H1 (cell line): ENCODE results near the gene LEPR. TPM values are rescaled to one million over a fixed set of nuclear protein-coding genes. Genes with fewer than 3 reads are reported as not detected.
A peak's percentile ranks its signal among the peaks of the same experiment; 100 is the strongest.

ENCODE experiments used
- CTCF ChIA-PET: fragments of 300-600 bp; sonication (Branson Sonifier 250); formaldehyde crosslinking; loops from one replicate; lab custom pipeline; 2021; ENCODE audit not compliant: partially characterized antibody; lab: Charles Lee
- POLR2A ChIA-PET: fragments of 300-600 bp; sonication (Branson Sonifier 250); formaldehyde crosslinking; loops from one replicate; lab custom pipeline; 2021; ENCODE audit warnings: inconsistent platforms; ENCODE audit not compliant: partially characterized antibody; lab: Charles Lee
- DNase-seq, 2 experiments: peaks; one replicate each; pipeline versions ENCODE4 v3.0.0 to v3.0.0-alpha.2; 2010 to 2022; ENCODE audit warnings: low spot score in 2 of 2, low read depth in 1 of 2, mixed read lengths in 1 of 2
- FAIRE-seq: peaks from 2 replicates; lab custom pipeline; 2011; peaks lifted over from hg19 to GRCh38; lab: Jason Lieb, UNC
- H2AFZ ChIP-seq: 2 replicates; pipeline ENCODE4 v1.8.1; 2012; ENCODE audit warnings: low read length, inconsistent platforms
- H2AK5ac ChIP-seq: 2 replicates; pipeline ENCODE4 v1.6.1; 2013; ENCODE audit warnings: low read depth, low read length
- H2BK120ac ChIP-seq: replicated peaks from 2 replicates; pipeline ENCODE3; 2013; ENCODE audit warnings: low read depth, low read length, inconsistent platforms
- H2BK12ac ChIP-seq: 2 replicates; pipeline ENCODE4 v1.6.1; 2013; ENCODE audit warnings: low read depth, low read length
- H2BK15ac ChIP-seq: 2 replicates; pipeline ENCODE4 v1.6.1; 2013; ENCODE audit warnings: low read length
- H2BK20ac ChIP-seq: 2 replicates; pipeline ENCODE4 v1.6.1; 2013; ENCODE audit warnings: low read length
- H2BK5ac ChIP-seq: 2 replicates; pipeline ENCODE4 v1.6.1; 2013; ENCODE audit warnings: low read depth, low read length
- H3K14ac ChIP-seq: 2 replicates; pipeline ENCODE4 v1.6.1; 2013; ENCODE audit warnings: inconsistent platforms; ENCODE audit not compliant: insufficient read length
- H3K18ac ChIP-seq: 2 replicates; pipeline ENCODE4 v1.6.1; 2013; ENCODE audit warnings: low read length; ENCODE audit errors: extremely low read depth
- H3K23ac ChIP-seq: 2 replicates; pipeline ENCODE4 v1.6.1; 2013; ENCODE audit warnings: inconsistent platforms; ENCODE audit not compliant: insufficient read length
- H3K23me2 ChIP-seq: 2 replicates; pipeline ENCODE4 v1.6.1; 2013; ENCODE audit warnings: low read depth, low read length
- H3K27ac ChIP-seq: 2 replicates; pipeline ENCODE4 v1.6.1; 2011; ENCODE audit warnings: low read depth, low read length, inconsistent platforms
- H3K27me3 ChIP-seq, 4 experiments: replicated peaks in 1 of 4; 1 replicate in 1 of 4; 2 replicates in 3 of 4; pipeline versions ENCODE4 v1.6.1 to v1.8.1; 2011 to 2013; ENCODE audit warnings: low read length in 3 of 4, mild to moderate bottlenecking in 3 of 4, inconsistent platforms in 2 of 4, mixed read lengths in 2 of 4, moderate library complexity in 1 of 4; ENCODE audit not compliant: control insufficient read depth in 3 of 4, insufficient read depth in 3 of 4; ENCODE audit errors: extremely low read depth in 1 of 4
- H3K36me3 ChIP-seq, 4 experiments: 2 replicates each; pipeline versions ENCODE4 v1.6.1 to v1.8.1; 2011 to 2013; ENCODE audit warnings: mild to moderate bottlenecking in 4 of 4, low read length in 3 of 4, moderate library complexity in 2 of 4, control low read depth in 1 of 4, inconsistent platforms in 1 of 4; ENCODE audit not compliant: insufficient read depth in 4 of 4, control insufficient read depth in 2 of 4
- H3K4ac ChIP-seq: replicated peaks from 2 replicates; pipeline ENCODE3; 2013; ENCODE audit warnings: low read length, low read depth, mixed read lengths, inconsistent platforms; ENCODE audit not compliant: insufficient read length
- H3K4me1 ChIP-seq, 4 experiments: replicated peaks in 1 of 4; 1 replicate in 1 of 4; 2 replicates in 3 of 4; pipeline versions ENCODE4 v1.6.1 to v1.8.1; 2011 to 2013; ENCODE audit warnings: low read length in 3 of 4, inconsistent platforms in 2 of 4, mixed read lengths in 1 of 4; ENCODE audit not compliant: insufficient read depth in 4 of 4, control insufficient read depth in 3 of 4
- H3K4me2 ChIP-seq, 2 experiments: 2 replicates each; pipeline versions ENCODE4 v1.6.1 to v1.8.1; 2011 to 2013; ENCODE audit warnings: low read depth in 2 of 2, low read length in 2 of 2, control low read depth in 1 of 2, inconsistent platforms in 1 of 2, mild to moderate bottlenecking in 1 of 2; ENCODE audit not compliant: insufficient read depth in 1 of 2
- H3K4me3 ChIP-seq, 4 experiments: fragments of 200-600, 300-600 bp in 1 of 4; sonication (generic), shearing (Covaris generic), sonication (Bioruptor Twin) in 1 of 4; 2 replicates each; pipeline versions ENCODE4 v1.5.1 to v1.8.1; 2011 to 2016; ENCODE audit warnings: low read length in 4 of 4, low read depth in 3 of 4, control low read depth in 2 of 4, inconsistent platforms in 2 of 4, mild to moderate bottlenecking in 2 of 4, mixed read lengths in 1 of 4, moderate library complexity in 1 of 4; ENCODE audit not compliant: insufficient read depth in 2 of 4; ENCODE audit errors: extremely low read depth in 1 of 4
- H3K56ac ChIP-seq: replicated peaks from 2 replicates; pipeline ENCODE3; 2013; ENCODE audit warnings: low read depth, mild to moderate bottlenecking, mixed read lengths, low read length, inconsistent platforms; ENCODE audit not compliant: insufficient read length
- H3K79me1 ChIP-seq: 2 replicates; pipeline ENCODE4 v1.6.1; 2013; ENCODE audit warnings: low read depth, low read length, control low read depth
- H3K79me2 ChIP-seq, 2 experiments: 2 replicates each; pipeline versions ENCODE4 v1.6.1 to v1.8.1; 2012 to 2013; ENCODE audit warnings: low read length in 2 of 2, mild to moderate bottlenecking in 2 of 2, inconsistent platforms in 1 of 2; ENCODE audit not compliant: insufficient read depth in 2 of 2, control insufficient read depth in 1 of 2
- H3K9ac ChIP-seq, 4 experiments: replicated peaks in 1 of 4; 1 replicate in 1 of 4; 2 replicates in 3 of 4; pipeline versions ENCODE4 v1.6.1 to v1.8.1; 2011 to 2013; ENCODE audit warnings: low read depth in 3 of 4, low read length in 3 of 4, control low read depth in 2 of 4, mild to moderate bottlenecking in 2 of 4, moderate library complexity in 2 of 4, inconsistent platforms in 1 of 4; ENCODE audit errors: extremely low read depth in 1 of 4
- H3K9me3 ChIP-seq, 2 experiments: 2 replicates each; pipeline versions ENCODE4 v1.6.1 to v1.8.1; 2012 to 2013; ENCODE audit warnings: mild to moderate bottlenecking in 2 of 2, moderate library complexity in 2 of 2, control low read depth in 1 of 2, inconsistent platforms in 1 of 2, low read depth in 1 of 2, low read length in 1 of 2, mixed read lengths in 1 of 2; ENCODE audit not compliant: insufficient read depth in 2 of 2
- H4K20me1 ChIP-seq, 2 experiments: replicated peaks in 1 of 2; 2 replicates each; pipeline versions ENCODE3 to v1.8.1; 2011 to 2013; ENCODE audit warnings: inconsistent platforms in 2 of 2, low read length in 2 of 2, mild to moderate bottlenecking in 1 of 2; ENCODE audit not compliant: insufficient read depth in 2 of 2, control insufficient read depth in 1 of 2
- H4K5ac ChIP-seq: 2 replicates; pipeline ENCODE4 v1.6.1; 2013; ENCODE audit warnings: low read length, low read depth, mixed read lengths, inconsistent platforms; ENCODE audit not compliant: insufficient read length
- H4K8ac ChIP-seq: 2 replicates; pipeline ENCODE4 v1.8.0; 2013; ENCODE audit warnings: mild to moderate bottlenecking, moderate library complexity, low read length, inconsistent platforms; ENCODE audit not compliant: insufficient read depth; ENCODE audit errors: extremely low read depth
- H4K91ac ChIP-seq: replicated peaks from 2 replicates; pipeline ENCODE3; 2013; ENCODE audit warnings: low read length, mixed read lengths, inconsistent platforms; ENCODE audit not compliant: insufficient read length
- ASH2L ChIP-seq: fragments of 200-600, 300-600 bp; sonication (generic); IDR thresholded peaks from one replicate; pipeline ENCODE4 v1.7.1; 2017; ENCODE audit warnings: low read length
- BACH1 ChIP-seq: IDR thresholded peaks from 2 replicates; pipeline ENCODE4 v1.6.1; 2012; ENCODE audit warnings: low read length, improper control_type of control experiment
- BRCA1 ChIP-seq: IDR thresholded peaks from 2 replicates; pipeline ENCODE4 v1.6.1; 2012; ENCODE audit warnings: low read depth, low read length, improper control_type of control experiment
- CTCF ChIP-seq, 3 experiments: IDR thresholded peaks; 1 replicate in 2 of 3; 2 replicates in 1 of 3; pipeline versions ENCODE4 v1.5.1 to v1.6.1; 2011; ENCODE audit warnings: low read length in 3 of 3, mild to moderate bottlenecking in 3 of 3, inconsistent platforms in 2 of 3, low read depth in 1 of 3, moderate library complexity in 1 of 3; ENCODE audit not compliant: insufficient read depth in 1 of 3; ENCODE audit errors: control extremely low read depth in 1 of 3
- HDAC2 ChIP-seq, 2 experiments: fragments of 300-600 bp in 1 of 2; sonication (generic) in 1 of 2; IDR thresholded peaks; 2 replicates each; pipeline ENCODE4 v1.6.1; 2011 to 2012; ENCODE audit warnings: low read depth in 2 of 2, low read length in 2 of 2, mild to moderate bottlenecking in 2 of 2, moderate library complexity in 2 of 2, borderline replicate concordance in 1 of 2, inconsistent platforms in 1 of 2
- JUN ChIP-seq: IDR thresholded peaks from 2 replicates; pipeline ENCODE4 v1.6.1; 2011; ENCODE audit warnings: low read depth, mild to moderate bottlenecking, improper control_type of control experiment, low read length
- KDM5A ChIP-seq: fragments of 200-600 bp; IDR thresholded peaks from 2 replicates; pipeline ENCODE4 v1.7.1; 2012; ENCODE audit warnings: mild to moderate bottlenecking, low read length, inconsistent platforms, mixed read lengths
- RAD21 ChIP-seq, 2 experiments: IDR thresholded peaks in 1 of 2; conservative IDR thresholded peaks in 1 of 2; 2 replicates each; pipeline ENCODE4 v1.6.1; 2011; ENCODE audit warnings: low read depth in 2 of 2, low read length in 2 of 2, improper control_type of control experiment in 1 of 2, inconsistent platforms in 1 of 2, mild to moderate bottlenecking in 1 of 2, moderate library complexity in 1 of 2
- SP2 ChIP-seq: IDR thresholded peaks from 2 replicates; pipeline ENCODE4 v1.6.1; 2012; ENCODE audit warnings: mild to moderate bottlenecking, low read length, inconsistent platforms
- TBP ChIP-seq: IDR thresholded peaks from 2 replicates; pipeline ENCODE4 v1.6.1; 2011; ENCODE audit warnings: low read depth, low read length, improper control_type of control experiment
- TEAD4 ChIP-seq: IDR thresholded peaks from 2 replicates; pipeline ENCODE4 v1.6.1; 2012; ENCODE audit warnings: low read depth, low read length, inconsistent platforms, mixed read lengths
- WGBS, 2 experiments: shearing (Covaris generic) in 1 of 2; methylation state at CpG; one replicate each; pipeline versions ENCODE4 v1.1.6 to v1.1.7; 2013 to 2015; ENCODE audit warnings: low lambda C conversion rate in 2 of 2, mixed read lengths in 2 of 2, inconsistent platforms in 1 of 2, low coverage in 1 of 2, missing lambda C conversion rate in 1 of 2; ENCODE audit not compliant: insufficient replicate concordance in 2 of 2, insufficient coverage in 1 of 2, insufficient read length in 1 of 2; ENCODE audit errors: extremely low coverage in 1 of 2, missing lambda C conversion rate in 1 of 2; 5-methylcytosine and 5-hydroxymethylcytosine counted together
- polyA plus RNA-seq, 7 experiments: library from polyadenylated mRNA; depleted of rRNA in 3 of 7; stranded (reverse) in 5 of 7; unstranded in 2 of 7; fragments of >200 nt in 5 of 7; fragments of 200-250 nt in 2 of 7; gene quantifications; 1 replicate in 5 of 7; 2 replicates in 1 of 7; 4 replicates in 1 of 7; pipeline versions ENCODE4 v1.2.1 to v1.2.3, GENCODE V29; 2011 to 2013; ENCODE audit warnings: missing spikeins in 2 of 7, mixed read lengths in 2 of 7
- total RNA-seq: library from RNA; stranded (reverse); fragmentation: NEBNext Ultra II Directional; extraction: Animal tissue kit (Norgen Biotek cat#: 25700); gene quantifications from 2 replicates; pipeline ENCODE4 v1.2.1, GENCODE V29; 2021

Gene LEPR
- total and polyA plus RNA-seq, 2 of the 8 experiments (the other 6 are each of a cell fraction or from before 2014, with no cell fraction given): 1.3 to 3.9 TPM

- Histone ChIP-seq H2BK120ac (no peak overlapping the region), H3K79me1 (no peaks in the 10 kb centered on the region), H3K9ac (no peak overlapping the region), H3K9me3 (peaks cover 0 to 9% of the 10 kb centered on the region in 2 experiments; a peak in 1 of 4 replicates), H3K79me2 (no peaks in the 10 kb centered on the region), H3K4me3 (peak overlapping the region in 1 of 4 experiments; percentile 29; a peak in 1 of 8 replicates), H4K20me1 (no peaks in the 10 kb centered on the region), H3K27ac (no peak overlapping the region), H3K36me3 (no peaks in the 10 kb centered on the region; a peak in 1 of 8 replicates), H3K14ac (no peak overlapping the region), H3K56ac (no peak overlapping the region), H2BK12ac (no peak overlapping the region), H2BK5ac (no peak overlapping the region), H3K23ac (no peak overlapping the region), H2AFZ (no peak overlapping the region), H3K4me2 (peak overlapping the region in 1 of 2 experiments; percentile 4; a peak in 2 of 4 replicates), H4K5ac (no peak overlapping the region), H2BK15ac (no peak overlapping the region), H3K18ac (no peak overlapping the region), H2AK5ac (no peak overlapping the region), H2BK20ac (no peak overlapping the region), H4K8ac (no peak overlapping the region), H3K27me3 (no peaks in the 10 kb centered on the region; a peak in 1 of 7 replicates), H3K4me1 (peaks cover 0 to 11% (median 7%) of the 10 kb centered on the region in 4 experiments; a peak in 5 of 7 replicates), H3K23me2 (peaks cover 1% of the 10 kb centered on the region; the same call in 1 of the 2 replicates), H3K4ac (no peak overlapping the region), H4K91ac (no peak overlapping the region)
- ChIA-PET CTCF (interaction anchor here (1.0 to 1.8 kb wide), 2 partner anchors 13 to 23 kb away, joined by 3 to 4 read pairs; no protein-coding TSS in a partner anchor), POLR2A (no interaction called here)
- no peak for FAIRE-seq
- no peak for DNase-seq
- 72% methylated on average over 2 of the region's 2 CpGs; no CpG with 5 or more reads in 1 of the 2 experiments for WGBS, 2 experiments
- TF ChIP-seq TEAD4 (no peak), TBP (no peak), HDAC2 (IDR thresholded peaks at IDR 0.05; ENCODE audit: borderline replicate concordance in 1 of 2, low read depth in 2 of 2, low read length in 2 of 2) (no peak), RAD21 (IDR thresholded peaks at IDR 0.05 in 1 of 2, conservative IDR thresholded peaks at IDR 0.05 in 1 of 2; ENCODE audit: low read depth in 2 of 2, low read length in 2 of 2) (no peak), CTCF (IDR thresholded peaks at IDR 0.05; ENCODE audit: control extremely low read depth in 1 of 3, insufficient read depth in 1 of 3, low read depth in 1 of 3, low read length in 3 of 3) (no peak), SP2 (no peak), BRCA1 (no peak), BACH1 (no peak), ASH2L (no peak), KDM5A (no peak), JUN (no peak)
Observed at GRCh38 chr1:65443647-65444046, 23.2 kb downstream of the LEPR start.
